Posterior vena cava (tissue), 2 donors: ENCODE data around the gene CLTCL1. TPM values are rescaled to one million over a fixed set of nuclear protein-coding genes. Genes with fewer than 3 reads are reported as not detected.
"Not testable (repeated sequence)": the region's sequence is repeated elsewhere in the genome, so short reads cannot be mapped to it uniquely, and the experiment has no call there.

Experiments
- DNase-seq: peaks from one replicate; pipeline ENCODE4 v3.0.0-alpha.2; 2020; ENCODE audit warnings: low spot score
- intact Hi-C, 2 donors: fragments of 100-400 bp; cut with DNase I; formaldehyde crosslinking; loops; one replicate each; pipeline versions ENCODE4 v1.14.1 to v1.14.2; 2022 to 2023
- total RNA-seq, 2 donors: library from RNA; stranded (reverse); fragmentation: NEBNext Ultra II Directional; extraction: Animal tissue kit (Norgen Biotek cat#: 25700); gene quantifications; one replicate each; pipeline ENCODE4 v1.2.1, GENCODE V29; 2021
- donor health status: DM: yes; HTN: yes; CAD: no.
- donor health status: DM: yes; HTN: yes; CAD: no.

The CLTCL1 gene
- total RNA-seq, 2 donors from 2014 or later, result 6.6 to 9.0 TPM

DNA sequence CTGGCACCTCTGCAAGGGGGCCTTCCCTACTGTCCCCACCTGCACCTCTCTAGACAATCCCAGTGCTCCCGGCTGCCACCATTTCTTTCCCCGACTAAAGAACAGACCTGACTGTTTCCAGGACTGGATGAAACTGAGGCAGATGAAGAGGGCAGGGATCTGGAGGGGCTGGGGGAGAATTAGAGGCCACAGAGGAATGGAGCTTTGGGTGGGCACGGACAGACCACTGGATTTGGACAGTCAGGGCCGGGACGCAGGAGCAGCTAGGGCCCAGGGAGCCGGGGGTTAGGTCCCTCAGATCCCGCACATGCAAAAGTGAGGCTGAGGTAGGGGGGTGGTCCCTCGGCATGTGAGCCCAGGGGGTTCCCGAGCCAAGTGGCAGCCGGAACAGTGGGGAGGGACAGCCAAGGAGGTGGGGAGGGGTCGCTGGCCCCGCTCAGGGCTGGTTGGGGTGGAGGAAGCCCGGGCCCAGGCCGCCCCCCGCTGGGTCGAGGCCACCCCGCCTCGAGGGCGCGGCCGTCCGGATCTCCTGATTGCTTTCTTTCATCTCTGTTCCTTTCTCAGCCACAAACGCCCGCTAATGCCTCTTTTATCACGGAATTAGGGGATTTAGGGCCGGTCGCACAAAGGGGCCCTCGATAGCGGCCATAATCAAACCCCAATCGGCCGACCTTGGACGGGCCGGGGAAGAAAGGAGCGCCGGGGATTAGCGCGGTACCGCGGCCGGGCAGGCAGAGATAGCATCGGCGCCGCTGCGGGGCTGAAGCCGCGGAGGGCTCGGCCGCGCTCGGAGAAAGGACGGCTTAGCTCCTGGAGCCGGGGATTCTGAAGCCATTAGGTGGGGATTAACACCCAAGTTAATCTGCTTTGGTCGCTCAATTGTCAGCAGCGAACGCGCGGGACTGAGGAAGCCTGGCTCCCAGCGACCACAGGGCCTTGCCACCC, 122.2 kb downstream of the CLTCL1 start:
- no peak for DNase-seq
- intact Hi-C loops, result no loop called here

DNA sequence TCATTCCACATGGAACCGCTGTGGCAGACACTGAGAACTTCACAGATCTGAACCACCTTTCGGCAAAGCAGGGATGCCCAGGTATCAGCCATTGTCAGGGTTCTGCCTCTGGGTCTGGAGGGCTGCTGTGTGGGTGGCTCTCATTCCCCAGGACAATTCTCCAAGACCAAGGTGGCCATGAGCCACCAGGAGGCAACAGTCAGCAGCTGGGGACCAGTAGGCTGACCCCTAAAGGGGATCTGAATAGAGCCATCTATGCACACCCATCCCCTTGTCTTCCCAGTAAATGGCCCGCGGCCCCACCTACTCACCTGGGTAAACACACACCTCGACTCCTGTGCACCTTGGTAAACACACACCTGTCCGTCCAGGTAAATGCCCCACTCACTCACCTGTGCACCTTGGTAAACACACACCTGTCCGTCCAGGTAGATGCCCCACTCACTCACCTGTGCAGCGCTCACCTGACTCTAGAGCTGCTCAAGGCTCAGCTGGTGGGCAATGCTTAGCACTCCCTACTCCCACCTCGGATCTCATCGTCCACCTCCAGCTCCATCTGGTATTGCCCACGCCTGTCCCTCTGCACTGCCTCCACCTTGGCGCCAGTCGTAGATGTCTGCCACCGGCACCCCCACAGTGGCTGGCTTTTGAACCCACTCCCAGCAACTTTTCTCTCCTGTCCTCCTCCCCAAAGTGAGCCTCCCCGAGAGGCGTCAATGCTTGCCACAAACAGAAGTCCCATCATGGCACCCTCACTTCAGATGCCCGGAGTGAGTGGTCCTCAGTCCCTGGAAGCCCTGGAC, 123.2 kb downstream of the CLTCL1 start:
- no peak for DNase-seq
- intact Hi-C loops, result no loop called here

DNA sequence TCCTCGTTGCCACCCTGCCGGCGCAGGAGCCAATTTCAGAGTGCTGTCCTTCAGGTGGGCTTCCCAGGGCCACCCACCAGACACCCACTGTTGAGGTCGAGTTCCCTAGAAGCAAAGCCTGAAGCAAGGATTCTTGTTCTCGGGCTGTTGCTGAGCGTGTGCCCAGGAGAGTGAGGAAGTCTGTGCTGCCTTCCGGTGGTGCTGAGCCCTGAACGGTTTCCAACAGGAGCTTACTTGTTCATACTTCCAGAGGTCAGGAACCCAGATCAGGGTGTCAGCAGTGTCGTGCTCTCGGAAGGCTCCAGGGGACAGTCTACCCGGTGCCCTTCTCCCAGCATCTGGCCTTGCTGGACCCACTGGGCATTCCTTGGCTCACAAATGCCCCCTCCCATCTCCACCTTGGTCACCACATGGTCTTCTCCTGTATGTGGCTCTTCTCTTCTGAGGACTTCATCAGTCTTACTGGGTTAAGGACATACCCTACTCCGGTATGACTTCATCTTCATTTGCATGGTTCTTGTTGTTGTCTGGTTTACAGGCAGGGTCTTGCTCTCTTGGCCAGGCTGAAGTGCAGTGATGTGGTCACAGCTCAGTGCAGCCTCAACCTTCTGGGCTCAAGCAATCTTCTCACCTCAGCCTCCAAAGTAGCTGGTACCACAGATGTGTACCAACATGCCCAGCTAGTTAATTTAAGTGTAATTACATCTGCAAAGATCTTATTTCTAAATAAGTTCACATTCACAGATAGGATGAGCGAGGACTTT, 124.2 kb downstream of the CLTCL1 start:
- intact Hi-C loops, result no loop called here
- no peak for DNase-seq

DNA sequence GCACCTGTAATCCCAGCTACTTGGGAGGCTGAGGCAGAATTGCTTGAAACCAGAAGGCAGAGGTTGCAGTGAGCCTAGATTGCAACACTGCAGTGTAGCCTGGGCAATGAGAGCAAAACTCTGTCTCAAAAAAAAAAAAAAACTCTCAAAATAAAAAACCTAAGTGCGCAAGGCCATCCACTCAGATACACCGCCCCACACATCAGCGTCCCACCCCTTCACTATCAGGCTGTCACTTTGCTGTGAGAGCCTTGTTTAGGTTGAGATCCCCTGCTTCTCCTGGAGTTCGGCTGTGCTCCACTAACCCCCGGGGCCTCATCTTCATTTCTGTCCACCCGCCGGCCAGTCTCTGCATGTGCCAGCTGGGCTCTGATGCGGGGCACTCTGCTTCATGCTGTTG, 125.1 kb downstream of the CLTCL1 start:
- no peak for DNase-seq
- intact Hi-C loops, result no loop called here

DNA sequence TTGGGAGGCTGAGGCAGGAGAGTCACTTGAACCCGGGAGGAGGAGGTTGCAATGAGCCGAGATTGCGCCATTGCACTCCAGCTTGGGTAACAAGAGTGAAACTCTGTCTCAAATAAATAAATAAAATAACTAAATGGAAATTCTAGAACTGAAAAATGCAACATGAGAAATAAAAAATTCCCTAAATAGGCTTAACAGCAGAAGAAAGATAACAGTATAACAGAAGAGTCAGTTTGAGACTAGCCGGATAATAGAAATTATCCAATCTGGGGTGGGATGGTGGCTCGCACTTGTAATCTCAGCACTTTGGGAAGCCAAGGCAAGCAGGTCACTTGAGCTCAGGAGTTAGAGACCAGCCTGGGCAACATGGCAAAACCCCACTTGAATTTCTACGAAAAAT, 127.1 kb downstream of the CLTCL1 start:
- DNase-seq, result no peak
- intact Hi-C loops, result no loop called here

DNA sequence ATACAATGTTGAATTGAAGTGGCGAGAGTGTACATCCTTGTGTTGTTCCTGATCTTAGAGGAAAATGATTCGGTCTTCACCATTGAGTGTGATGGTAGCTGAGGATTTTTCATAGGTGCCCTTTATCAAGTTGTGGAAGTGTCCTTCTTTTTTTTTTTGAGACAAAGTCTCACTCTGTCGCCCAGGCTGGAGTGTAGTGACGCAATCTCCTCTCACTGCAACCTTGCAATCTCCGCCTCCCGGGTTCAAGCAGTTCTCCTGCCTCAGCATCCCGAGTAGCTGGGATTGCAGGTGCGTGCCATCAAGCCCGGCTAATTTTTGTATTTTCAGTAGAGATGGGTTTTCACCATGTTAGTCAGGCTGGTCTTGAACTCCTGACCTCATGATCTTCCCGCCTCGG, 132.9 kb downstream of the CLTCL1 start:
- DNase-seq, intact Hi-C loops: not testable (repeated sequence)

DNA sequence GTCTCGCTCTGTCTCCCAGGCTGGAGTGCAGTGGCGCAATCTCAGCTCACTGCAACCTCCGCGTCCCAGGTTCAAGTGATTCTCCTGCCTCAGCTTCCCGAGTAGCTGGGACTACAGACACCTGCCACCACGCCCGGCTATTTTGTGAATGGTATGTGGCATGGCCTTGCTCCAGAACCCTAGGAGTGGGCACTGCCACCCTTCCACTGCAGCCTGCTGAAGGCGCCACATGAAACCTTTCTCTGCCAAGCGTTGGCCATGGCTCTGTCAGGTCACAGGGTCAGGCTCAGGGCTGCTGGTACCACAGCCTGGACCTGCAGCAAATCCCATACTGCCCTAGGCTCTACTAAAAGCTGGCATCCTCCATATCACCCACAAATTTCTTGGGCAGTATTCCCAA, 135.4 kb downstream of the CLTCL1 start:
- intact Hi-C loops, DNase-seq: not testable (repeated sequence)

DNA sequence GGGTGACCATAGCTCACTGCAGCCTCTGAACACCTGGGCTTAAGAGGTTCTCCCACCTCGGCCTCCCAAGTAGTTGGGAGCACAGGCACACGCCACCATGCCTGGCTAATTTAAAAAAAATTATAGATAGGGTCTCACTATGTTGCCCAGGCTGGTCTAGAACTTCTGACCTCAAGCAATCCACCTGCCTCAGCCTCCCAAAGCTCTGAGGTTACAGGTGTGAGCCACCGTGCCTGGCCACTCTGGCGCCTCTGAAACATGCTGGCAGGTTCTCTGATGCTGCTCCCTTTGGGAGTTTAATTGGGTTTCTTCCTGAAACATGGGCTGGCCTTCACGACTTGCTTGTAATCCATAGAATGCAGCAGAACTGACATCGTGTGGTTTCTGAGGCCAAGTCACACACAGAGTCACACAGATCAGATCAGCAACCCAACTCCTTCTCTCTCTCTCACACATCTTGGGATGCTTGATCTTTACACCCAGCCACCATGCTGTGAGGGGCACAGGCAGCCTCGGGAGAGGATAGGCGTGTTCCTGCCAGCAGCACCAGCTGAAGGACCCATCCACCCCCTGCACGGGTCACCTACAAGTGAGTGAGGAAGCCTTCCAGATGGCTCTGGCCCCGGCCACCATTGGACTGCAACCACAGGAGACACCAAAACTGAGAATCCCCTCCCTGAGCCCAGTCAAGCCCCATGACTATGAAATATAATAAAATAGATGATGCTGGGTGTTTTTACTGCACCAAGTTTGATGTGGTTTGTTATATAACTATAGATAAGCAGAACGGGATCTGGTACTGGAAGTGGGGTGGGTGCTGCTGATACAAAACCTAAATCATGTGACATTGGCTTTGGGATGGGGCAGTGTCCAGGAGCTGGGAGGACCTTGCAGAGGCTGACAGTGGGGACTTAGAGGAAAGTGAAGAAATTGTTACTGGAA, 138.3 kb downstream of the CLTCL1 start:
- DNase-seq, result no peak
- intact Hi-C loops, result no loop called here

DNA sequence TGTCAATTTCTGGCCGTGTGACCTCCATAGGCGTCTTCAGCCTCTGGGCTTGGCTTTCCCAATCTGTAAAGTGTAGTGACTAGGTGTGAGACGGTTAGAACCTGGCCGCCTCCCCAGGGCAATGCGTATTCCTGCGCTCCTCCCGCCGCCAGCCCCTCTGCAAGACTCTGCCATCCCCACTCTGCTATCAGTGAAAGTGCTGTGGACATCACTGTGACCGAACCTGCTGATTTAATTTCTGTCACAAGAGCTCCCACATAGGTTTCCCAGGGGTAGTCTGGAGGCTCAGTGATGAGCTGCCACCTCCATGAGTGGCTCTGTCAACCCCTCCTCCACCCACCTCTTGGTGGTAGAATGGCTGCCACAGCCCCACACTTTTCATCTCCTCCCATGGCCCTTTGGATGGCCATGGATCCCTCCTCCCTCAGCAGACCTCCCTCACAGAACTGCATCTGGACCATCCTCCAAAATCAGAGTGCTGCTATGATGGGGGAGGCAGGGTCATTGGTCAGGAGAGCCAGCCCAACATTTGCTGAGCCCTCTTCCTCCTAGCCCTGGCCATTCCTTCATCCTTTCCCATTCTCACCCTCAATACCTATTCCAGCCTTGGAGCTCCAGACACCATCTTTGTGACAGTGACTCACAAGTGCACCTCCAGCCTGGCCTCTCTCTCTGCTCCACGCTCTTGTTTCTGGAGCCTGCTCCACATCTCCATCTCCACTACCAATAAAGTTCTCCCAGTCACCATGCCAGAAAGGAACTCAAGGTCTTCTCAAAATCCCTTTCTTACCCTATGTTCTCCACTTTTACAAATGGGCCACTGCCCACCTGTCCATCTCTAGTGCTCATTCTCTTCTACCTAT, 140.0 kb downstream of the CLTCL1 start:
- no peak for DNase-seq
- intact Hi-C loops, result no loop called here

DNA sequence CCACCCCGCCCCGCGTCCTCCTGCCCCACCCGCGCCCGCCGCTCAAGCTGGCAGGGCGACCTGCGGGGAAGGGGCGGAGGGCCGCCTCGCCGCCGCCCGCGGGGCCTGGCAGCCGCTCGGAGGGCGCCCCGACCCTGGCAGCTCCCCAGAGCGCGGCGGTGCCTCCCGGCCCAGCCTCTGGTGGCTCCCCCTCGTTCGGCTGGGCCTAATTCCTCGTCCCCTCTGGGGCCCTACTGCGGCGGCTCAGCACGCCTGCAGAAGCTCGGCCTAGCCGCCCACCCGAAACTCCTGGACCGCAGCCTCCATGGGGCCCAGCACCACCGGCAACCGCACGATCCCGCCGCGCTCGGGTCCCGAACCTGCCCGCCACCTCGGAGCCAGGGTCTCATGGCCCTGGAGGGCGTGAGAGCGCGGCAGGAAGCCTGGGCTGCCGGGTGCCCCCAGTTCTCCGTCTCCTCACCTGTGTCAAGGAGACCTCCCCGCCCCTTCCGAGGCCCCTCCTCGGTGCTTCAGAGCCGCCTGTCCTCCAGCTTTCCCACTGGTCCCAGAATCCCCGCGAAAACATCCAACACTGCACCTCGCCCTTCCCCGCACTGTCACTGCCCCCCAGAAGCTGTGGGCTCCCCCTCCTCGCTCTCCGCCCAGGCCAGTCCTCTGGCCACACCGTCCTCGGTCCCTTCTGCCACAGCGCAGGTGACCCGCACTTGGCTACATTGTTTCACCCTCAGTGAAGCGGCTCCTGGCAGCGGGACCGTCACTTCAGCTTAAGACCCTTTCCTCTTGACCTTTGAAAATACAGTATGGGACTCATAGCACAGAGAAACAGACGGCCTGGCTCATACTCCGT, 140.8 kb downstream of the CLTCL1 start:
- DNase-seq, result no peak
- intact Hi-C loops, result no loop called here

DNA sequence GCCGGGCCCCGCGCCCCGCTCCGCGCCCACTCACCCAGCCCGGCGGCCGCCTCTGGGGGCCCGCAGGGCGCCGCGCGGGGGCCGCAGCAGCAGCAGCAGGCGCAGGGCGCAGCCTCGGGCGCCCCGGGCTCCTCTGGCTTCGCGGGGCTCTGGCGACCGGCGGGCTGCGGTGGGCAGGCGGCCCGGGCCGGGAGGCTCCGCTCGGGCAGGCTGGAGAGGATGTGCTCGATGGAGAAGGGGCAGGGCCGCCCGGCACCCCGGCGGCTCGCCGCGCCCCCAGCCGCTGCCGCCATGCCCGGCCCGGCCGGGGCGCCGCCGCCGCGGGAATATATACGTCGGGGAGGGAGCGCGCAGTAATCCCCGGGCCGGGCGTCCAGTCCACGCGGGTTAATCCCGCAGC, 141.5 kb downstream of the CLTCL1 start, which contains the start of gene GSC2:
Gene GSC2 (minus strand): TSS at position 302 of the 400 bp plus-strand sequence. CDS start 9 bp downstream, at position 293.
- DNase-seq, result no peak
- intact Hi-C loops, result no loop called here

DNA sequence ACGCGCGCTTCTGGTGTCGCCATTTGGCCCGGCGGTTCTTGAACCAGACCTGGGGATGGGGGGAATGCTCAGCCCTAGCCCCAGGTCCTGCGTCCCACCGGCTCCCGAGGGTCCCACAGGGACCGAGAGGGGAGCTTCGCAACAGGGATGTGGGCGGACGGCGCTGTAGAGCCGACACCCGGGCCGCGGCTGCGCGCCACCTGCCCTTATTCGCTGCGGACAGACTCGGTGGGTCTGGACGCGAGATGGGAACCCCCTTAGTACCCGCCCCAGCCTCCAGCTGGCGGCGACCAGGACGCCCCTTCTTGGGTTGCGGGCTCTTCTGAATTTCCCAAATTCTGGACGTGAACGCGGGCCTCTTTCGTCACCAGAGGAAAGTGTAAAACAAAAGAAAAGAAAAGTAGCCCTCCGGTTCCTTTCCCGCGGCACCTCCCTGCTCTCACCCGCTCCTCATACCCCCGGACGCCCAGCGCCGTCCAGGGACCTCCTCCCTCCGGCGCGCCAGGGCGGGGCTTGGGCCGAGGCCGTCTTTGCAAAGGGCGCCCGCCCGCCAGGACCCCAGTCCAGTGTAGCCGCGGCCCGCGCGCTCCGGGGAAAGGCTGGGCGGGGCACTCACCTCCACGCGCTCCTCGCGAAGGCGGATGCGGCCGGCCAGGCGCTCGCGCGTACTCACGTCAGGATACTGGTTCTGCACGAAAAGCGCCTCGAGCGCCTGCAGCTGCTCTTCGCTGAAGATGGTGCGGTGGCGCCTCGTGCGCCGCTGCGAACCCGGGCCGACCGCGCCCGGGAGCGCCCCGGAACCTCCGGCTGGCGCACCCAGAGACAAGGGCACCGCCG, 142.3 kb downstream of the CLTCL1 start:
- intact Hi-C loops, result no loop called here
- no peak for DNase-seq

DNA sequence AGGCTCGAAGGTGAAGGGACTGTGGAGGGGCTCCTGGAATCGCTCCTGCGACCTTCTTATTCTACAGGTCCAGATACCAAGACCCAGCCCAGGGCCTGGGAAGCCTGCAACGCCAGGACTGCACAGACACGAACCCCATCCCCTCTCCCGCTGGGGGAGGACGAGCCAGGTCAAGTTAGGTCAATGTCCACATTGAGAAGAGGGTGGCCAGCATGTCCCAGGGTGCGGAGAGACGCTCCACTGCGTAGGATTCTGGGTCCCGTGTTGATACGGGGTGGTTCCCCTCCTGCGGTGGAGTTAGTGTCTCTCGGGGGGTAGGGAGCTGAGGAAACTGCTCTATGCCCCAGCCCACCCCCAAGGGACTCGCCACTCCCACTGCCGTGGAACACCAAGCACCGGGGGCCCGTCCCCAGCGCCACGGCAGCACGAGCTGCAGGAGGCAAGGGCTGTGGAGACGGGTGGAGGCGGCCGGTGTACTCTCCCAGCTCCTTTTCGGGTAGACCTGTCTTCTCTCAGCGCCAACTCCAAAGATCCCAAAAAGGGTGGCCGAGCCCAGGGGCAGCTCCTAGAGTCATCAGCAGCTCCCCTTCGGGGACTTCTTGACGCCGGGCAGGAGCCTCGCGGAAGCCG, 143.0 kb downstream of the CLTCL1 start:
- no peak for DNase-seq
- intact Hi-C loops, result no loop called here

DNA sequence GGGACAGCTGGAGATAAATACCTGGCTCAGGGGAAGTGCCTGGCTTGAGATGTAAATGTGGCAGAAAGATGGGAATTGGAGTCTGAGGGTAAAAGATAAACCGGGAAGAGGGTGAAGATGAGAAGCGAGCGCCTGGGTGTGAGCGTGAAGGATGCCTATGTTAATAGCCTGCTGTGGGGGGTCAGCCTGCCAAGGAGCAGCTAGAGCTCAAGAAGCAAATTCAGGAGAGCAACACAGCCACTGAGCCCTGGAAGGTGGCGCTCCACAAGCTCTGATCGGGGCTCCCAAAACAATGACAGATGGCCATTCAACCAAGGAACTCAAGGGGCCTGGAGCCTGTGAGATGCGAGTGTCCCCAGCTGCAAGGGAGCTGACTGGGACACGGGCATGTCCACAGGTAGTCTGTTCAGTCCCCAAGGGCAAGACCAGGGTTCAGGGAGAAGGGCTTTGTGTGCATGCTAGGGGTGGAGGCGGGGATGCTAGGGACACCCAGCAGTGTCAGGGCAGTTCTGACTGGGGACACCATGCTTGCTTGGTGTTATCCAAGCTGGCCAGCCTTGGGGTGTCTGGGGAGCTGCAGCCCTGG, 144.2 kb downstream of the CLTCL1 start:
- intact Hi-C loops, result no loop called here
- no peak for DNase-seq
